T-helper 17 cell (primary cell): ENCODE data around the gene TIMM13. TPM values are rescaled to one million over a fixed set of nuclear protein-coding genes. Genes with fewer than 3 reads are reported as not detected.

Experiments used
- ATAC-seq: fragments of 150-1000 bp; cut with Tn5 transposase; 2 replicates; pipeline ENCODE4 v1.10.0; 2021; ENCODE audit warnings: mild to moderate bottlenecking, moderate library complexity
- DNase-seq, 3 donors: peaks; one replicate each; pipeline versions ENCODE4 v3.0.0 to v3.0.0-alpha.2; 2020 to 2021
- H3K9me3 ChIP-seq: one replicate; pipeline ENCODE4 v1.7.0; 2013; ENCODE audit warnings: low read length, mild to moderate bottlenecking; ENCODE audit not compliant: control insufficient read depth, poor library complexity, severe bottlenecking
- H3K27ac Mint-ChIP-seq: one replicate; pipeline ENCODE4 v1.8.0; 2022; ENCODE audit warnings: mild to moderate bottlenecking, moderate library complexity, mixed read lengths
- H3K27me3 Mint-ChIP-seq: one replicate; pipeline ENCODE4 v1.8.0; 2022; ENCODE audit warnings: mixed read lengths
- H3K36me3 Mint-ChIP-seq: one replicate; pipeline ENCODE4 v1.8.0; 2022; ENCODE audit warnings: low read depth, mixed read lengths
- H3K4me1 Mint-ChIP-seq: one replicate; pipeline ENCODE4 v1.8.0; 2022; ENCODE audit warnings: mild to moderate bottlenecking, mixed read lengths
- H3K4me3 Mint-ChIP-seq: one replicate; pipeline ENCODE4 v1.8.0; 2022; ENCODE audit warnings: mild to moderate bottlenecking, moderate library complexity, mixed read lengths
- total RNA-seq, 4 donors: library from RNA in 2 of 4; stranded (reverse) in 2 of 4; gene quantifications; one replicate each; pipeline ENCODE4 v1.2.3 and lab custom pipeline; 2022 to 2026

TIMM13 gene
- total RNA-seq, 2 donors from 2014 or later = 22.3 to 27.8 TPM

DNA sequence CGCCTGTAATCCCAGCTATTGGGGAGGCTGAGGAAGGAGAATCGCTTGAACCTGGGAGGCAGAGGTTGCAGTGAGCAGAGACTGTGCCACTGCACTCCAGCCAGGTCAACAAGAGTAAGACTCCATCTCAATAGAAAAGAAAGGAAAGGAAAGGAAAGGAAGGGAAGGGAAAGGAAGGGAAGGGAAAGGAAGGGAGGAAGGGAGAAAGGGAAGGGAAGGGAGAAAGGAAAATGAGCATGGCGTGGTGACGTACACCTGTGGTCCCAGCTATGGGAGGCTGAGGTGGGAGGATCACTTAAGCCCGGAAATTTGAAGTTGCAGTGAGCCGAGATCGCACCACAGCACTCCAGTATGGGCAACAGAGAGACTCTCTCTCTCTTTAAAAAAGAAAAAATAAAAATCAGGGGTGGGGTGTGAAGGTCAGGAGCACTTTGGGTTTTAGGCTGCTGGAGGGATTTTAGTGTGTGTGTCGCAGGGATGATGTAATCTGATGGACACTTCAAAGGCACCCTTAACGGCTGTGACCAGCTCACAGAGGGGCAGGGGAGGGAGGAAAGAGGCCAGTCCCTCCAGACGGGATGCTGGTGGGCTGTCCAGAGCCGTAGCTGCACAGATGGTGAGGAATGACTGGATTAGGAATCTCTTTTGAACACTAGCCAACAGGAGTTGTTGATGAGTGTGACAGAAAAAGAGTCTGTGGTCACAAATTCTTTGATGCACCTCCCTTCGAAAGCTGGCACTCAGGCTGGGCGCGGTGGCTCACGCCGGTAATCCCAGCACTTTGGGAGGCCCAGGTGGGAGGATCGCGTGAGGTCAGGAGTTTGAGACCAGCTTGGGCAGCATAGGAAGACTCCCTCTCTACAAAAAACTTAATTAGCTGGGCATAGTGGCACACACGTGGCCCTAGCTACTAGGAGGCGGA is 39.8 kb downstream of the TIMM13 start:
- ATAC-seq = no peak
- H3K27me3 Mint-ChIP-seq = peaks cover 11% of the 10 kb centered on the region
- DNase-seq = no peak
- no peak overlapping the region for H3K4me3 Mint-ChIP-seq
- H3K27ac Mint-ChIP-seq = no peak overlapping the region
- peaks cover 2% of the 10 kb centered on the region for H3K4me1 Mint-ChIP-seq
- H3K9me3 ChIP-seq = no peaks in the 10 kb centered on the region
- H3K36me3 Mint-ChIP-seq = peaks cover 2% of the 10 kb centered on the region

DNA sequence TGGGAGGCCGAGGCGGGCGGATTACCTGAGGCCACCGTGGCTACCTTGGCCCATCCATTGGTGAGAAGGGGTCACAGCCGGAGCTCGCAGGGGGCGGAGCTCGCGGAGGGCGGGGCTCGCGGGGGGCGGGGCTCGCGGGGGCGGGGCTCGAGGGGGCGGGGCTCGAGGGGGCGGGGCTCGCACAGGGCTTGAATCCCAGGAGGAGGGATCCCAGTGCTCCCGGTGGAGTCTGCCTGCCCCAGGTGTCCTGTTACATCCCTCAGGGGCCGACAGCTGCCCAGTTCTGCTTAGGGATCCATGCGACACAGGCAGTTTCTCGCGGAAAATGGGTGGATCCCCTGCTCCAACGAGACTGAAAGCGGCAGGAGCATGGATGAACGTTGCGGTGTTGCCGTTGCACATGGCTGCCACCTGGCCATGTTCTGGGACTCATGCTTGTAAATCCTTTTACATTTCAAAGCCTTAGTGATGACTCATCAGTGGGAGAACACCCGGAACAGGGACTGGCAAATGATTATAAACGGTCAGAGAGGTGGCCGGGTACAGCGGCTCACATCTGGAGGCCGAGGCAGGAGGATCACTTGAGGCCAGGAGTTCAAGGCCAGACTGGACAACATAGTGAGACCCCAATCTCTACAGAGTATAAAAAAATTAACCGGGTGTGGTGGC is 42.2 kb downstream of the TIMM13 start:
- H3K36me3 Mint-ChIP-seq = no peaks in the 10 kb centered on the region
- no peak overlapping the region for H3K27ac Mint-ChIP-seq
- DNase-seq (no peak), ATAC-seq (no peak)
- H3K4me3 Mint-ChIP-seq = no peak overlapping the region
- H3K9me3 ChIP-seq = no peaks in the 10 kb centered on the region
- no peaks in the 10 kb centered on the region for H3K4me1 Mint-ChIP-seq
- peaks cover 15% of the 10 kb centered on the region for H3K27me3 Mint-ChIP-seq

DNA sequence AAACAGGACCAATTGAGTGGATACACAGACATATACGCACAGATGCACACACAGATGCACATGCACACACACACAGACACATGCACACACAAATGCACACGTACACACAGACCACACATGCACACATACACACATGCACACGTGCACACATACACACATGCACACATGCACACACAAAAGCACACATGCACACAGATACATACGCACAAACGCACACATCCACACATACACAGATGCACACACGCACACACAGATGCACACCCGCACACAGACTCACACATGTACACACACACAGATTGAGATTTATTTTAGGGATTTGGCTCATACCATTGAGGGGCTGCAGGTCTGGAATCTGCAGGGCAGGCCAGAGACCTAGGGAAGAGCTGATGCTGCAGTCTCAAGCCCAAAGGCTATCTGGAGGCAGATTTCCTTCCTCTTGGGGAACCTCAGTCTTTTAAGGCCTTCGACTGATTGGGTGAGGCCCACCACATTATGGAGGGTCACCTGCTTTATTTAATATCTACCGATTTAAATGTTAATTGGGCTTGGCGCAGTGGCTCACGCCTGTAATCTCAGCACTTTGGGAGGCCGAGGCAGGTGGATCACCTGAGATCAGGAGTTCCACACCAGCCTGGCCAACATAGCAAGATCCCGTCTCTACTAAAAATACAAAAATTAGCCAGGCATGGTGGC is 44.7 kb downstream of the TIMM13 start:
- no peaks in the 10 kb centered on the region for H3K9me3 ChIP-seq
- ATAC-seq (no peak), DNase-seq (no peak)
- Mint-ChIP-seq H3K4me1 (no peaks in the 10 kb centered on the region), H3K27ac (no peak overlapping the region), H3K4me3 (no peak overlapping the region), H3K36me3 (peaks cover 4% of the 10 kb centered on the region), H3K27me3 (peaks cover 10% of the 10 kb centered on the region)

DNA sequence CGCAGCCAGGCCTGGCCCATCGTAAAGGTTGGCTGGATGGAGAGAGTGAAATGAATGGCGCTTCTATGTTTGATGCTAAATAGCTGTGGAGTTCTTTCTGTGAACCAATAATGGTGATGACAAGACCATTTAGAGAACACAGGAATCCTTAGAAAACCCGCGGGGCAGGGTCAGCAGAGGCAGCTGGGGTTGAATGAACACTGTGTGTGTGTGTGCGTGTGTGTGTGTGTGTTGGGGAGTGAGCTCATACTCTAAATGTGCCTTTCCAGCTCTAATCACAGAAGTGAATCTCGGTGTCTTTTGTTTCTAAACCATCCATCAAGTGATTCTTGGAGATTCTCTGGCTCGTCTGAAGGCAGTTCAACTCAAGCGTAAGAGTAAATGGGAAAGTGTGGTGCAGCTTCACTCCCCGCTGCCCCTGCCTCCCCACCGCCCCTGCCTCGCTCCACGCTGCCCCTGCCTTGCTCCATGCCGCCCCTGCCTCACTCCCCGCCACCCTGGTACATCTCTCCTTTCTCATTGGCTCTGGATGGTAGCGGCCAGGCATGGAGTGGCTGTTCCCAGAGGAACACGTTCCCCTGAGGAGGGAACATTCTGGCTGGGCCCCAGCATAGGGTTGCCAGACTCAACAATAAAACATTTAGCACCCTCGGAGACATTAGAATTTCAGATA is 46.1 kb downstream of the TIMM13 start:
- DNase-seq = no peak
- H3K4me1 Mint-ChIP-seq = no peaks in the 10 kb centered on the region
- ATAC-seq = no peak
- no peaks in the 10 kb centered on the region for H3K9me3 ChIP-seq
- H3K27ac Mint-ChIP-seq = peak overlapping the region; percentile 16
- H3K36me3 Mint-ChIP-seq = peaks cover 4% of the 10 kb centered on the region
- peaks cover 10% of the 10 kb centered on the region for H3K27me3 Mint-ChIP-seq
- no peak overlapping the region for H3K4me3 Mint-ChIP-seq

DNA sequence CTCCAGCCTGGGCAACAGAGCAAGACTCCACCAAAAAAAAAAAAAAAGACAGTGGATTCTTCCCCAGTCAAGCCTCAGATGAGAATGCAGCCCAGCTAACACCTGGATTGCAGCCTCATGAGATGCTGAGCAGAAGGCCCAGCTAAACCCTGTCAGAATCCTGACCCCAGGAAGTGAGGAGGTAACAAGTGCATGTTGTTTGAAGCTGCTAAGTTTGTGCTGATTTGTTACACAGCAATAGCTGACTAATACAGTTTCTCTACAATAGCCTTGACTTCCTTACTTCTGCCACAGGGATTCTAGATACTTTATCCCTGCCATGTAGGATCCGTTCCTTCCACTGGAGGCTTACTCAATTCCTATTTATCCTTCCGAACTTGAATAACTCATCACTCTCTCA is 46.8 kb downstream of the TIMM13 start:
- Mint-ChIP-seq H3K36me3 (peaks cover 4% of the 10 kb centered on the region), H3K4me3 (no peak overlapping the region), H3K27me3 (peaks cover 10% of the 10 kb centered on the region), H3K4me1 (no peaks in the 10 kb centered on the region), H3K27ac (no peak overlapping the region)
- ATAC-seq (no peak), DNase-seq (no peak)
- no peaks in the 10 kb centered on the region for H3K9me3 ChIP-seq

DNA sequence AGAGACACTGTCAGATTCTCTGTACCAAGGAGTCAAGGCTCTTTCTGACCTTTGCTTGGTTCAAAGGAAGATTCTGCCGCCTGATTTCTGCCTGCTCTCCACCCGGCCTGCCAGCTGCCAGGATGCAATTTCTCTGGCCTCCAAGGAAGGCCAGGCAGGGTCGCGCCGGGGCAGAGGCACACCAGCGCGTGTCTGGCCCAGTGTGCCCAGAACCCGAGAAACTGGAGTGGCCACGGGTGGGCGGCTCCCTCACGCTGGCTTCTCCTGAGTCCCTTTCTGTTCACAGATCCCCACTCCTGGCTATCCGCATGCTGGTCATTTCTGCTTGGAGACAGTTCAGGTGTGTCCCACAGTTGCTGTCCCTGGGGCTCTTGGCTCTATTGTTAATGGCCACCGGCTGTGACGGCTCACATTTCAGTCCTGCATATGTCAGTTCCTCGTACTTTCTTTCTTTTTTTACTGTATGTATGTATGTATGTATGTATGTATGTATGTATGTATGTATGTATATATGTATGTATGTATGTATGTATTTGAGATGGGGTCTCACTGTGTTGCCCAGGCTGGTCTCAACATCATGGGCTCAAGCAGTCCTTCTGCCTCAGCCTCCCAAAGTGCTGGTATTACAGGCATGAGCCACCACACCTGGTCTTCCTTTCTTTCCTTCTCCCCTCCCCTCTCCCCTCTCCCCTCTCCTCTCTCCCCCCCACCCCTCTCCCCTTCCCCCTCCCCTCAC is 50.4 kb downstream of the TIMM13 start:
- Mint-ChIP-seq H3K27me3 (peaks cover 10% of the 10 kb centered on the region), H3K4me3 (no peak overlapping the region), H3K27ac (peak overlapping the region; percentile 27), H3K4me1 (no peaks in the 10 kb centered on the region), H3K36me3 (peaks cover 4% of the 10 kb centered on the region)
- DNase-seq (no peak), ATAC-seq (no peak)
- no peaks in the 10 kb centered on the region for H3K9me3 ChIP-seq

Other genes starting within 250 kb of the TIMM13 start
- 10 to 100 TPM; 38.6 to 40.2 TPM for gene PLEKHJ1, start 191.3 kb downstream of the TIMM13 start, total RNA-seq
- 100 to 1,000 TPM; 119 to 135 TPM for gene SF3A2, start 190.8 kb downstream of the TIMM13 start, total RNA-seq
- gene AMH, start 178.3 kb downstream of the TIMM13 start, total RNA-seq = 1 to 10 TPM in 1 of 2 donors, under 1 TPM in 1; 0.50 to 2.7 TPM
- gene JSRP1, start 171.2 kb downstream of the TIMM13 start, total RNA-seq = 1 to 10 TPM in 1 of 2 donors, under 1 TPM in 1; 0.55 to 1.0 TPM
- gene PEAK3, start 145.4 kb downstream of the TIMM13 start, total RNA-seq = not detected
- under 1 TPM; 0.20 to 0.29 TPM for gene LINGO3, start 119.4 kb downstream of the TIMM13 start, total RNA-seq
- gene LSM7, start 99.0 kb downstream of the TIMM13 start, total RNA-seq = 10 to 100 TPM; 71.5 to 72.2 TPM
- 10 to 100 TPM; 73.2 to 86.1 TPM for gene SPPL2B, start 98.9 kb downstream of the TIMM13 start, total RNA-seq
- gene TMPRSS9, start 67.3 kb downstream of the TIMM13 start, total RNA-seq = not detected
- gene LMNB2, start 29.4 kb upstream of the TIMM13 start, total RNA-seq = 10 to 100 TPM; 13.1 to 16.0 TPM
- gene GADD45B, start 48.5 kb upstream of the TIMM13 start, total RNA-seq = 100 to 1,000 TPM; 120 to 135 TPM